Liver (tissue), 9 donors: ENCODE data around the gene MARCHF6. TPM values are rescaled to one million over a fixed set of nuclear protein-coding genes. Genes with fewer than 3 reads are reported as not detected.
A peak's percentile ranks its signal among the peaks of the same experiment; 100 is the strongest.

Experiments
- DNase-seq: peaks from one replicate; pipeline ENCODE4 v3.0.0-alpha.2; 2017; ENCODE audit warnings: low spot score
- H3K27ac ChIP-seq, 2 donors: one replicate each; pipeline ENCODE4 v1.7.0; 2013; ENCODE audit warnings: inconsistent platforms in 2 of 2, low read length in 2 of 2, control low read depth in 1 of 2, low read depth in 1 of 2, mild to moderate bottlenecking in 1 of 2
- H3K27me3 ChIP-seq, 4 donors: one replicate each; pipeline versions ENCODE4 v1.6.1 to v1.7.0; 2013; ENCODE audit warnings: low read length in 3 of 4, inconsistent platforms in 1 of 4, mild to moderate bottlenecking in 1 of 4, moderate library complexity in 1 of 4; ENCODE audit not compliant: control insufficient read depth in 4 of 4, insufficient read depth in 4 of 4
- H3K36me3 ChIP-seq, 4 donors: one replicate each; pipeline versions ENCODE4 v1.6.1 to v1.7.0; 2013; ENCODE audit warnings: low read length in 3 of 4, mild to moderate bottlenecking in 3 of 4, low read depth in 1 of 4, moderate library complexity in 1 of 4; ENCODE audit not compliant: control insufficient read depth in 4 of 4, insufficient read depth in 3 of 4
- H3K4me1 ChIP-seq, 4 donors: one replicate each; pipeline versions ENCODE4 v1.6.1 to v1.7.0; 2013; ENCODE audit warnings: low read length in 3 of 4, mild to moderate bottlenecking in 3 of 4, moderate library complexity in 1 of 4; ENCODE audit not compliant: control insufficient read depth in 4 of 4, insufficient read depth in 4 of 4
- H3K4me3 ChIP-seq, 3 donors: one replicate each; pipeline versions ENCODE4 v1.6.1 to v1.7.0; 2013; ENCODE audit warnings: low read length in 3 of 3, control low read depth in 1 of 3, low read depth in 1 of 3, mild to moderate bottlenecking in 1 of 3
- H3K9ac ChIP-seq, 2 donors: one replicate each; pipeline ENCODE4 v1.7.0; 2013; ENCODE audit warnings: low read length in 2 of 2, mild to moderate bottlenecking in 2 of 2, moderate library complexity in 2 of 2, control low read depth in 1 of 2, low read depth in 1 of 2
- H3K9me3 ChIP-seq, 4 donors: one replicate each; pipeline versions ENCODE4 v1.6.1 to v1.7.0; 2013; ENCODE audit warnings: low read length in 3 of 4; ENCODE audit not compliant: control insufficient read depth in 4 of 4
- CTCF ChIP-seq: fragments of 150-350 bp; IDR thresholded peaks from 2 replicates; pipeline ENCODE4 v1.5.1; 2017; ENCODE audit warnings: improper control_type of control experiment, low read depth, low read length; ENCODE audit not compliant: missing input control
- EGR1 ChIP-seq, 2 donors: IDR thresholded peaks; 2 replicates each; pipeline ENCODE4 v1.6.1; 2016 to 2018; ENCODE audit warnings: antibody characterized with exemption in 2 of 2, low read depth in 2 of 2
- FOXA1 ChIP-seq: IDR thresholded peaks from 2 replicates; pipeline ENCODE4 v1.6.1; 2016; ENCODE audit warnings: antibody characterized with exemption
- FOXA2 ChIP-seq: IDR thresholded peaks from 2 replicates; pipeline ENCODE4 v1.6.1; 2016; ENCODE audit warnings: antibody characterized with exemption
- GABPA ChIP-seq, 2 donors: IDR thresholded peaks in 1 of 2; conservative IDR thresholded peaks in 1 of 2; 2 replicates each; pipeline ENCODE4 v1.6.1; 2016; ENCODE audit warnings: antibody characterized with exemption in 2 of 2, mild to moderate bottlenecking in 1 of 2, moderate library complexity in 1 of 2
- HNF4A ChIP-seq, 2 donors: conservative IDR thresholded peaks; 2 replicates each; pipeline ENCODE4 v1.6.1; 2016; ENCODE audit warnings: antibody characterized with exemption in 2 of 2, mild to moderate bottlenecking in 2 of 2
- HNF4G ChIP-seq: IDR thresholded peaks from 2 replicates; pipeline ENCODE4 v1.6.1; 2016; ENCODE audit warnings: antibody characterized with exemption
- JUND ChIP-seq, 2 donors: IDR thresholded peaks; 2 replicates each; pipeline ENCODE4 v1.6.1; 2016; ENCODE audit warnings: antibody characterized with exemption in 2 of 2
- RAD21 ChIP-seq, 2 donors: IDR thresholded peaks; 2 replicates each; pipeline ENCODE4 v1.6.1; 2016; ENCODE audit warnings: antibody characterized with exemption in 2 of 2, mild to moderate bottlenecking in 2 of 2
- REST ChIP-seq: IDR thresholded peaks from 2 replicates; pipeline ENCODE4 v1.6.1; 2016; ENCODE audit warnings: antibody characterized with exemption, mild to moderate bottlenecking
- YY1 ChIP-seq: IDR thresholded peaks from 2 replicates; pipeline ENCODE4 v1.6.1; 2016; ENCODE audit warnings: antibody characterized with exemption, mild to moderate bottlenecking
- WGBS: extraction: QIAGEN DNeasy Blood & Tissue Kit; methylation state at CpG from one replicate; pipeline ENCODE4 v1.1.7; 2013; 5-methylcytosine and 5-hydroxymethylcytosine counted together
- polyA plus RNA-seq, 2 donors: library from polyadenylated mRNA; stranded (reverse) in 1 of 2; unstranded in 1 of 2; fragments of 200-250 nt in 1 of 2; fragments of >200 nt in 1 of 2; fragmentation: Nextera tagmentation in 1 of 2; extraction: Ambion mirVana in 1 of 2; gene quantifications; one replicate each; pipeline versions ENCODE4 v1.2.1 to v1.2.3, GENCODE V29; 2013 to 2015
- total RNA-seq, 2 donors: library from RNA; depleted of rRNA; stranded (reverse); fragments of >200 nt; gene quantifications; one replicate each; pipeline ENCODE4 v1.2.3, GENCODE V29; 2014
- TF ChIP-seq, protein P1 (sequence below): IDR thresholded peaks from 2 replicates; pipeline ENCODE4 v1.6.1; 2016; ENCODE audit warnings: antibody characterized with exemption
- TF ChIP-seq, protein P2 (sequence below): IDR thresholded peaks from 2 replicates; pipeline ENCODE4 v1.6.1; 2016; ENCODE audit warnings: antibody characterized with exemption
- donor health status: healthy.
- donor health status: healthy.
- donor health status: healthy.
- donor health status: healthy.
- donor health status: healthy.

Gene MARCHF6
- total and polyA plus RNA-seq, 4 donors, result 20.6 to 77.7 (median 62.4) TPM

- DNase-seq, result no peak
- Histone ChIP-seq H3K9ac (no peak overlapping the region), H3K4me1 (no peaks in the 10 kb centered on the region), H3K9me3 (no peaks in the 10 kb centered on the region), H3K36me3 (no peaks in the 10 kb centered on the region), H3K27ac (no peak overlapping the region), H3K4me3 (no peak overlapping the region), H3K27me3 (no peaks in the 10 kb centered on the region)
- TF ChIP-seq FOXA1 (no peak), GABPA (IDR thresholded peaks at IDR 0.05 in 1 of 2, conservative IDR thresholded peaks at IDR 0.05 in 1 of 2) (no peak), HNF4G (no peak), JUND (IDR thresholded peaks at IDR 0.05) (no peak), RAD21 (IDR thresholded peaks at IDR 0.05) (no peak), FOXA2 (no peak), HNF4A (conservative IDR thresholded peaks at IDR 0.05) (no peak), REST (no peak), YY1 (no peak)
- TF ChIP-seq, protein P1, sequence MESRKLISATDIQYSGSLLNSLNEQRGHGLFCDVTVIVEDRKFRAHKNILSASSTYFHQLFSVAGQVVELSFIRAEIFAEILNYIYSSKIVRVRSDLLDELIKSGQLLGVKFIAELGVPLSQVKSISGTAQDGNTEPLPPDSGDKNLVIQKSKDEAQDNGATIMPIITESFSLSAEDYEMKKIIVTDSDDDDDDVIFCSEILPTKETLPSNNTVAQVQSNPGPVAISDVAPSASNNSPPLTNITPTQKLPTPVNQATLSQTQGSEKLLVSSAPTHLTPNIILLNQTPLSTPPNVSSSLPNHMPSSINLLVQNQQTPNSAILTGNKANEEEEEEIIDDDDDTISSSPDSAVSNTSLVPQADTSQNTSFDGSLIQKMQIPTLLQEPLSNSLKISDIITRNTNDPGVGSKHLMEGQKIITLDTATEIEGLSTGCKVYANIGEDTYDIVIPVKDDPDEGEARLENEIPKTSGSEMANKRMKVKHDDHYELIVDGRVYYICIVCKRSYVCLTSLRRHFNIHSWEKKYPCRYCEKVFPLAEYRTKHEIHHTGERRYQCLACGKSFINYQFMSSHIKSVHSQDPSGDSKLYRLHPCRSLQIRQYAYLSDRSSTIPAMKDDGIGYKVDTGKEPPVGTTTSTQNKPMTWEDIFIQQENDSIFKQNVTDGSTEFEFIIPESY, result no peak
- TF ChIP-seq, protein P2, sequence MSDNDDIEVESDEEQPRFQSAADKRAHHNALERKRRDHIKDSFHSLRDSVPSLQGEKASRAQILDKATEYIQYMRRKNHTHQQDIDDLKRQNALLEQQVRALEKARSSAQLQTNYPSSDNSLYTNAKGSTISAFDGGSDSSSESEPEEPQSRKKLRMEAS, result no peak
- WGBS, result 93% methylated on average over 6 of the region's 6 CpGs
These were observed 35.4 kb upstream of the MARCHF6 start for GRCh38 chr5:10317825-10318682.

DNA sequence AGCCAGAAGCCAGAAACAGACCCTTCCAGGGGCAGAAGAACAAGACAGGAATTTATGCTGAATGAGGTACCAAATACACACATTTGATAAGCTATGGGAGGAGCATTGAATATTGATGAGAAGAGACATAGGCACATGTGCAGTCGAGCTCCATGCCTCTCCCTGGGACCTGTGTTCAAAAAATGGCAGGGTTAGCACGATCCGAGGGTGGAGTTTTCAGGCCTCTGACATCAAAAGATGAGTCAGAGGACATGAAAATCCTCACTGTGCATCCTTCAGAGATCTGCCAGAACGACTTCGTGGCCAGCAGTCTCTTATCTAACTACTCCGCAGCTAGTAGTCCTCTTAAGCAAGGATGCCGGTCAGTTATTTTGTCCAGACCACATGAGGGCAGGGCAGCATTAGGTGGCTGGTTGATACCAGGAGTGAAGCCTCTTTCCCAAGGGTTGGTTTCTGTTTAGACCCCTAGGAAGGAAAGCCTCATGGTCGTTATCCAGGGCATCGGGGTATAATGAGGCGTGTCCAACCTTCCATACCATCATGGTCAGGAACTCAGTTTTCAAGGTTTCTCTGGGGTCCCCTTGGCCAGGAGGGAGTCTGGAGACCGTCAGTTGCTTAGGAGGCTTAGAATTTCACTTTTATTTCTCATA lies 34.2 kb upstream of the MARCHF6 start:
- H3K9ac ChIP-seq, result no peak overlapping the region
- WGBS, result 71% methylated on average over 11 of the region's 11 CpGs

More for the DNA sequence above, 34.2 kb upstream of the MARCHF6 start:
- no peak overlapping the region for H3K4me3 ChIP-seq
- H3K27me3 ChIP-seq, result no peaks in the 10 kb centered on the region
- no peak for DNase-seq
- peak; percentile 20 for TF ChIP-seq CTCF
- TF ChIP-seq RAD21 (IDR thresholded peaks at IDR 0.05), result peak; percentile 74 to 77
- TF ChIP-seq EGR1 (IDR thresholded peaks at IDR 0.05; ENCODE audit: low read depth in 2 of 2), result no peak
- TF ChIP-seq, protein P1, result no peak
- H3K4me1 ChIP-seq, result peaks cover 0 to 6% (median under 1%) of the 10 kb centered on the region in 4 donors
- no peak overlapping the region for H3K27ac ChIP-seq
- no peaks in the 10 kb centered on the region for H3K36me3 ChIP-seq
- no peaks in the 10 kb centered on the region for H3K9me3 ChIP-seq
